Activated gamma-delta T cell treated with anti-CD3 and anti-CD28 coated beads, Interleukin-2, amount 50 U/mL, for 16 hours (primary cell): Measurements from ENCODE around the gene RAB36.

Source experiments
- DNase-seq: peaks from one replicate; pipeline ENCODE4 v3.0.0-alpha.2; 2020; ENCODE audit warnings: low read depth

The RAB36 gene, protein sequence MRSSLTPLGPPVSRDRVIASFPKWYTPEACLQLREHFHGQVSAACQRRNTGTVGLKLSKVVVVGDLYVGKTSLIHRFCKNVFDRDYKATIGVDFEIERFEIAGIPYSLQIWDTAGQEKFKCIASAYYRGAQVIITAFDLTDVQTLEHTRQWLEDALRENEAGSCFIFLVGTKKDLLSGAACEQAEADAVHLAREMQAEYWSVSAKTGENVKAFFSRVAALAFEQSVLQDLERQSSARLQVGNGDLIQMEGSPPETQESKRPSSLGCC

DNA sequence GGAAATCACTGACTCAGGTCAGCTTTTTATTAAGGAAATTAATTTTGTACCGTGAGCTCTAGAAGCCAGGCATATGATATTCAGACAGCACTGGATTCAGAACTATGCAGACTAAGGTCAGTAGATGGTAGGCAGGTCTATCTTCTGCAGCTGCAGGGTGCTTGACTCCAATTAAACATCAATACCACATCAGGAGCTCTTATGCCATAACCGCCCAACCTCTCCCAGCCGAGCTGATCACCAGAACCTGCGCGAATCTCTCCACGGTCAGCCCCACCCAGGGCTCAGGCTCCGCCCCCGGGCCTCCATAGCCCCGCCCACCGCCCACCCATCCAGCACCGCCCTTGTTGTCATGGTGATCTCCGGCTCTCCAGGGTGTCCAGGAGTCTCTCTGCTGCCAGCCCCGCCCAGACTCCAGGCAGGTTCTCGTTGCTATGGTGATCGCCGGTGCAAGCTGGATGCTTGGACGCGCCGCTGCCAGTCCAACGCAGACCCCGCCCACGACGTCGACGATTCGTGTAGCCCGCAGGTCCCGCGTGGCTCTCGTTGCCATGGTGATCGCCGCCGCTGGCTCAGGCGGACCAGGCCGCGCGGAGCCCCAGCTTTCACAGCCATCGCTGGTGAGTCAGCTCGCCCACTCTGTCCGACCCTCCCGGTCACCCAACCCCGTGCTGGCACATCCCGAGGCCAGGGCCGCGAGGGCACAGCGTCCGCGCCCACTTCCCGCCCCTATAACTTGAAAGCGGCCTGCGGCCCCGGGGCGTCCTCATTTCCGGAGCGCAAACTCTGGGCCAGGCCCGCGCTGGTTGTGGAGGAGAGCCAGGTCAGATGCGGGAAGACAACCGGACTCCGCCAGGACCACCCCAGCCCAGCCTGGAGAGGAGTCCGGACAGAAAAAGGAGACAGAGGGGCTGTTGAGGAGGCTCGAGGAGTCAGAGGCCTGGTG lies at the start of gene RAB36:
Gene RAB36, plus strand, starts transcription at position 546 of the 946 bp plus-strand sequence. CDS start 1,140 bp downstream, outside the sequence.
- peak; percentile 74 for DNase-seq

- no peak for DNase-seq
These were observed 49.4 kb upstream of the RAB36 start for GRCh38 chr22:23095733-23096342.

DNA sequence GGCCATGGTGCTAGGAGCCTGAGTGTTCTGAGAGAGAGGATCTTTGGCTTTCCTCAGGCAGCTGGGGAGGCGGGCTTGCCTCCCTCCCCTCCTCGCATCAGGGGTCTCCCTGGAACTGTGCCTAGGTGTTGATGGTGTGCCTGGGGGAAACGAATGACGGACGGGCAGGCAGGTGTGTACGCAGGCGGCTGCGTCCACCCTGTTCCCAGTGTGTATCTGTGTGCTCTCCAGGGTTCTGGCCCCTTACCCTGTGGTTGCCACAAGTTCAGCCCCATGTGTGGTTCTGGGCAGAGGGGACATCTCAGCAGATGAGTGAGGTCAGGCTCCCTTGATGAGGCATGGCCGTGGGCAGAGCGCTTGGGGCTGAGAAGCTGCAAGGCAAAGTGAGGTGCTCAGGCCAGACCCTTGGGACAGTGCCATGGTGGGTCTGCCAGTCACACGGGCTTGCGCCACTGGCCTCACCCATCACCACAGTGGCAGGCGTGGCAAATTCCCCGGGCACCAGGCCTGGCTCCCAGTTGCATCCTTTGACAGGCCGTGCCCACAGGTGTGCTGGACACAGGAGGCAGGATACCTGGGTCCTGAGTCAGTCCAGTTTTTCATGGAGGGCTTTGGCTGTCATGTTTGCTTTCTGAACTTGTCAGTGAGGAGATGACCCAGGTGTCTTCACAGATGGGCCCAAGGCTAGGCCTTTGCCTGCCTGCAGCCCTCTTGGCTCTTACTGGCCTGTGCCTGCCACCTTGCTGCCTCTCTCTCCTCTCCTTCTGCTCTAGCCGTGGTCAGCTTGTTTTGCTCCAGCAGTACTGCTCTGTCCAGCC lies 47.7 kb upstream of the RAB36 start:
- DNase-seq: no peak

DNA sequence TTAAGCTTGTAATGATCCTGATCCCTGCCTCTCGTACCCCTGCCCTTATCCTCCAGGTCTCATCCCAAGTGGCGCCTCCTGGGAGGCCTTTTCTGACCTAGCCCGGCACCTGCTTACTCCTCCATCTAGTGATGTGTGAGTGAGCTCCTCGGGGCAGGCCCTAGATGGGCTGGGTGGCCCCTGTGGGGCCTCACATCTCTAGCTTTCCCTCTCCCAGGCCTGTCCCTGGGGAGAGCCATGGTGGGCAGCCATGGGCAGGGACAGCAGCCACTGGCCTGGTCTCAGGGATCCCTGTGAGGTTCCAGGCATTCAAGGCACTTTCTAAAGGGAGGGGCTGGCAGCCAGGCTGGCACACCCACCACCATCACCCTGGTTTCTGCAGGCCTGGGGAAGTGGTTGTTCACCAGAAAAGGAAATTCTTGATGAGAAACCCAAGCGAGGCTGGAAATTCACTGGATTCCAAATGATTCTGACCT lies 47.0 kb upstream of the RAB36 start:
- DNase-seq: no peak

- no peak for DNase-seq
These were observed 46.4 kb upstream of the RAB36 start for GRCh38 chr22:23098718-23099530.

DNA sequence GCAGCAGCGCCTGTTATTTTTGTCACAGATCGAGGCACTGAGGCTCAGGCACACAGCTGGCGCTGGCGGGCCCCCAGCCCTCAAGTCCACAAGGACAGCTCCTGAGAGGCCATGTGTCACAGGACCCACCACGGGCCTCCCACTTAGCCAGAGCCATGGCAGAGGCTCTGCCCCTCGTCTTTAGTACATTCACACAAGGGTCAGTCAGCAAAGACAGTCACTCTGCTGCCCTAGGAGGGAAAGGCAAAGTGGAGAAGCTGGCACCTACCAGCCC lies 45.8 kb upstream of the RAB36 start:
- DNase-seq: no peak

DNA sequence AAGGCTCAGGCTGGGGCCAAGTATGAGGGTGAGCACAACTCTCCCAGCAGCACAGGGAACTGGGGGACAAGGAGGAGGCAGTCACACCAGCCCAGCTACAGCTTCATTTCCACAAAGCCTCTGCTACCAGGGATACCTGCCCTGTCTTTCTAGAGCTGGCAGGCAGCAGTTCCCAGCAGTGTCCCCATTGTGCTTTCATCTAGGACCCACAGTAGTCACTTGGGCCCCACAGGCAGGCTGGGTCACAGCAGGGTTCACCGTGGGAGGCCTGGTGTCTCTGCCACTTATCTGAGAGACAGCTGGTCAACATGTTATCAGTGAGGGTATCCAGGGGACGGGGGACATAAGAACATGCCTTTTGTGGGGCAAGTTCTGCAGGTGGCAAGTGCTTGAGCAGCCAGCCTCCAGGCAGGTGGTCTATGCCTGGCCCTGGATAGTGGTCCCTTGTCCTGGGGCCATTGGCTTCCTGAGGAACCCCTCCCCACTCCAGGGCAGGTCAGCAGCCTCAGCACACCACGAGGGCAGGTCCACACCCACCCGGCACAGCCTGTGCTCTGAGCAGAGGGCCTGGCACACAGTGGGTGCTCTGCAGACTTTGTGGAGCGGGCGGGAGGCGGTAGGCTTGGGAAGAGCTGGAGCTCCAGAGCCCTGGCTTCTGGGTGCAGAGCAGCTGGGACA lies 45.0 kb upstream of the RAB36 start:
- DNase-seq: no peak

GRCh38 chr22:23101524-23101923 lies 43.8 kb upstream of the RAB36 start:
- no peak for DNase-seq

GRCh38 chr22:23102002-23102655 lies 43.1 kb upstream of the RAB36 start:
- DNase-seq: no peak

DNA sequence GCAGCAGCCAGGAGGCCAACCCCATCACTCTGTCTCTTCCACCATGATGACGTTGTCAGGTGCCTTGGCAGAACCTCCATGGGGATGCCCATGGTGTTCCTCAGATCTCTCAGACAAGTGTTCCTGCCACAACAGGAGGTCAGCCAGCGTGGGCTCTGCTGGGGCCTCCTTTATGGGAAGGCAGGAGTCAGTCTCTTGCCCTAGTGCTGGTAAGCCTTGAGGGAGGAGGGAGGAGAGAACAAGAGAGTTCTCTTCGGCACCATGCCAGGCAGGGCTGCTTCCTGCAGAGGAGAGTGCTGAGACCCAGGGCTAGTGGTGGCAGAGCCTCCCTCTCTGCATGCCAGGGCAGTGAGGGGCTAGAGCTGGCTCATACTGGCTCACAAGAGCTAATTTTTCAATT lies 42.5 kb upstream of the RAB36 start:
- DNase-seq: no peak

DNA sequence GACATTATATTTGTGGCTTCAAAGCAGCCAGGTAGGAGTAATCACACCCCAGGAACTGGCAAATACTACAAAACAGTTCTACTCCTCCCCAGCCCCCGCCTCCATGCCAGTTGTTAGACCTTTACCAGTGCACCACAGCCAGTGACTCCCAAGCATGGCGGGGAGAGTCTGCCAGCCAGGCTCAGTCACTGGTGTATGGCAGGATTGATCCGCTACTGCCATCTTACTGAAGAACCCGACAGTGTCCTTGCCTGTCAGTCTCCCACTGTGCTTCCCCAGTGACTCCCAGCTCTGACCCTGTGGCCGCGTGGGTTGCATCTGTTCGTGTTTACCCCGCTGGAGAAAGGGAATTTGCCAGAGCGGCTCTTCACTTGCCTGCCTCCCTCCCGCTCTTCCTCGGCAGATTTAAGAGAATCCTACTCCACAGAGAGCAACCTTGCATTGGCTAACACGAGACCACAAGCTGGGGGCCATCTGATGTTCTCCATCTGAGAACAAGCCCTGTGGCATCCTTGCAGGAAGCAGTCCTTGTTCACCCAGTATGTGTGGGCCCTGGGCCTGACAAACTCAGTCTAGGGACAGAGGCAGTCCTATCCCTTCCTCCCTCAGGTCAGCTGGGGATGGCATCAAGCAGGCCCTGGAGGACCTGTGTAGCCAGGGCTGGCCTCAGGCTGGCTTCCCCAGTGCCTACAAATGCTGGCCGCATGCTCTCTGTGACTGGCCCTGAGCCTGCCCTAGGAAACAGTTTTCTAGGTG lies 41.9 kb upstream of the RAB36 start:
- no peak for DNase-seq

DNA sequence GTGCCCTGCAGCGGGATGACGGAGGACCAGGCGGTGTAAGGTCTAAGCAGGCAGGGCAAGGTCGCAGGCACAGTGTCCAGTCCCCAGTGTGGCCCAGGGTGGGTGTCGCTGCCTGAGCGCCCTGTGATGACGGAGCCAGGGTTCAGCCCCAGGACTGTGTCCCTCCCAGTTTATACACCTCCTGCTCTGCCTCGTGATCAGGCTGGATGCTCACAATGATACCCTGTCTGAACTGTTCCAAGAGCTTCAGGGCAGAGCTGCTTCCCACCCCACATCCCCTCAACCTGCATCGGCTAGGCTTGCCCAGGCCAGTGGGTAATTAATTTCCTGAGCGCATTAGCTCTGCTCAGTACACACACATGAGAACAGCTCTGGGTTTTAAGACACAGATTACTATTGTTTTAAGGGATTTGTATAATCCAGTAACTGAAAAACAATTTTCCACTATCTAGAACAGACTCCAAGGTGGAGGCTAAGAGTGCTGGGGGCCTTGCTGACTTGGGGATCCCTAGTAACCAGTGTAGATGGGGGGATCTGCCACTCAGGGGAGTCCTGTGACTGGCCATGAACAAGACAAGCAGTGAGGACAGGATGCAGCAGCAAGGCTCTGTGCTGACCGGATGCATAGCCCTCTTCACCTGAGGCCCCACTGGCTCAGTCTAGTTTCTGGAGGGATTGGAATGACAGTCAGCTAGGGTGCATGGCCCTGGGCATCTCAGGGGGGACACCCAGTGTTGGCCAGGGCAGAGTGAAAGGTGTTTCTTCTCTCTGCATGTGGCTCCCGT lies 40.9 kb upstream of the RAB36 start:
- no peak for DNase-seq

GRCh38 chr22:23105304-23105703 lies 40.0 kb upstream of the RAB36 start:
- no peak for DNase-seq

- no peak for DNase-seq
These were observed 39.4 kb upstream of the RAB36 start for GRCh38 chr22:23105919-23106318.

- no peak for DNase-seq
These were observed 38.9 kb upstream of the RAB36 start for GRCh38 chr22:23106344-23106743.

DNA sequence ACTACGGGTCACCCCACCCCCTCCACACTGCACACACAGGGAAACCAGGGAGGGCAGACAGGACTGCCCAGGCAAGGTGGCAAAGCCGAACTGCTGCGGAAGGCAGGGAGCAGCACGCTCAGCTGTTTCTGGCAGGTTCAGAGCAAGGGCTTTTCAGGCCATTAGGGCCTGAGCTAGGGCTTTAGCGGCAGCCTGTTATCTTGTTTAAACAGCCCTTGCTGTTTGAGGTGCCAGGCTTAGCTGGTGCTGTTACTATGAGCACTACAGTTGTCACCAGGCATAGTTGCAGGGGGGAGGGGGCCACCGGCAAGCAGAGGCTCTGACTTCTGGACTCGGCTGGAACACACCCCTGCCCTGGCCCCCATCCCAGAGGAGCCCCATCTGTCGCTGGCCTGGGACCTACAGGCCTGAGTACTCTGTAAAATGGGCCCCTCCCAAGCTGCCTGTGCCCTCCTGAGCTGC lies 38.3 kb upstream of the RAB36 start:
- no peak for DNase-seq

DNA sequence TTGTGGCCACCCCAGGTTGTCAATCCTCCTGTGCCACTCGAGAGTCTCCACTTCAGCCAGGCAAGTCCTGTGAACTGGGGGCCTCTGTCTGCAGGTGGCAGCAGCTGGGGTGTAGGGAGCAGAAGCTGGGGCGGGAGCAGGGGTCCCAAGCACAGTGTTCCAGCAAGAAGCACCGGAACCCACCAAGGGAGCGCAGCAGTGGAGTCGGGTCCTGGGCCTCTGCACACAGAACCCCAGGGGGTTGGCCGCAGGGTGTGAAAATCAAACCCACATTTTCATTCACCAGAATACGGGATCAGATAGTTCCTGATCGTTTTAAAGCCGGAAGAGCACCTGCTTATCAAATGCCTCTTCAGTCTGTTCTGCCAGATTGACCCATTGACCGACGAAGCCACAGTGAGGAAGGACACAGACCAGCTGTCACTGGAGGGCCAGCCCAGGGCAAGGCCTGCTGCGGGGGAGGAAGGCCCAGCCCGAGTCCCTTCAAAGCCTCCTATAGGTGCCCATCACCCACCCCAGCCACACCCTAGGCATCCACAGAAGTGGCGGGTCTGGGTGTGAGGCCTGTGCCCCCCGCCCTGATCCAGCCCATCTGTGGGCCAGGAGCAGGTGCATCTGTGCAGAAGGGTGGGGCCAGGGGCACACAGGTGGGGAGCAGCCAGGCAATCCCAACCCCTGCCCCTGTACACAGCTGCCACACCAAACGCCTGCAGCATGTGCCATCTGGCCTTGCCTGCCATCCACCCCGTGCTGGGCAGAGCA lies 37.6 kb upstream of the RAB36 start:
- DNase-seq: no peak
